Measurements from ENCODE around the gene INPP5D.
"Not testable (repeated sequence)": the region's sequence is repeated elsewhere in the genome, so short reads cannot be mapped to it uniquely, and the experiment has no call there.

Gene INPP5D

GRCh38 chr2:233061591-233062450, 1.7 kb downstream of the INPP5D start:
- H3K4me3 ChIP-seq (ENCODE audit: low read depth, low read length): peak overlapping the region; percentile 53

GRCh38 chr2:233062451-233062850, 2.3 kb downstream of the INPP5D start:
- H3K4me3 ChIP-seq (ENCODE audit: low read depth, low read length): peak overlapping the region; percentile 53
- TF ChIP-seq CTCF (IDR thresholded peaks at IDR 0.05; ENCODE audit: borderline replicate concordance, insufficient read depth, low read depth, low read length): no peak

More at GRCh38 chr2:233061591-233062450, 1.7 kb downstream of the INPP5D start:
- TF ChIP-seq CTCF (IDR thresholded peaks at IDR 0.05; ENCODE audit: borderline replicate concordance, insufficient read depth, low read depth, low read length): peak; percentile 72

DNA sequence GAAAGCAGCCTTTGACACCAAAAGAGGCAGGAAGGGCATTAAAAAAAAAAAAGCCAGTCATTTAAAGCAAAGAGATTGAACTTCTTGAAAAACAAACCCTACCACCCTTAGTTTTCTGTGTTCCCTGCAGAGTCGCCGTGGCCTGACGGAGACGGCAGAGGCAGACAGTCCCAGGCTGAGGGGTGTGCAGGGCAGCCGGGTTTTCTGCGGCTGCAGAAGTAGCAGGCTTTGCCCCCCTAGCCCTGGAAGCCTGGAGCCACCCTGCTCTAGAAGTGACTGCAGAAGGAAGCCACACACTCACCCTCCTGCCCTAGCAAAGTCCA, 2.8 kb downstream of the INPP5D start:
- no peak for TF ChIP-seq CTCF (IDR thresholded peaks at IDR 0.05; ENCODE audit: borderline replicate concordance, insufficient read depth, low read depth, low read length)
- H3K4me3 ChIP-seq (ENCODE audit: low read depth, low read length): peak overlapping the region; percentile 53

DNA sequence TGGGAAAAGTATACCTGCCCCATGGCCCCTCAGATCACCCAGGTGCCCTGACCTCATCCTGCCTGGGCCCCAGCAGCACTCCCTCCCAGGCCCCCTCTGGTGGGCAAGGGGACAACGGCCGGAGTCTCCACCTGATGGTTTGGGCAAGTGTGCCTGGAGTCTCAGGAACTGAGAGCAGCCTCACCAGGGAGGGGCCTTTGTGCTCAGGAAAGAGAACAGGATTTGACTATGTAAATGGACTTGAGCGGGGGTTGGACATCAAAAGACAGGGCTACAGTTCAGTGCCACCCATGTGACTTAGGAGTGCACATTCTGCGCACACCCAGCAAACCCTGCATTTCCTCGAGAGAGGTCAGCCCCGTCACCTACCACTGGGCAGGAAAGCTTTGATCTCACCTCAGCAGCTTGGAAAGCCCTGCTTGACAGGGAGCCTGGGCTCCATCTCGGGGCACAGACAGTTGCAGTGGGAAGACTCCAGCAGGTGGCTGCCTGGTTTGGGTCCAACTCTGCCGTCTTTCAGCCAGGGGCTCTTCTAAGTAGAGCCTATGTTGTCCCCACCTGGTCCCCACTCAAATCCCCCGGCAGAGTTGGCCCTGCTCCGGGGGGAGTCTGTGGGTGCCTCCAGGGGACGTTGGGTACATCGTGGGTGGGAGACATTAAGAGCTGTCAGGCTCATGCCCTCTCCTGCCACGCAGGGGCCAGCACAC, 3.3 kb downstream of the INPP5D start:
- H3K4me3 ChIP-seq (ENCODE audit: low read depth, low read length): peak overlapping the region; percentile 53
- TF ChIP-seq CTCF (IDR thresholded peaks at IDR 0.05; ENCODE audit: borderline replicate concordance, insufficient read depth, low read depth, low read length): peak; percentile 54; the same call in 1 of the 2 replicates

DNA sequence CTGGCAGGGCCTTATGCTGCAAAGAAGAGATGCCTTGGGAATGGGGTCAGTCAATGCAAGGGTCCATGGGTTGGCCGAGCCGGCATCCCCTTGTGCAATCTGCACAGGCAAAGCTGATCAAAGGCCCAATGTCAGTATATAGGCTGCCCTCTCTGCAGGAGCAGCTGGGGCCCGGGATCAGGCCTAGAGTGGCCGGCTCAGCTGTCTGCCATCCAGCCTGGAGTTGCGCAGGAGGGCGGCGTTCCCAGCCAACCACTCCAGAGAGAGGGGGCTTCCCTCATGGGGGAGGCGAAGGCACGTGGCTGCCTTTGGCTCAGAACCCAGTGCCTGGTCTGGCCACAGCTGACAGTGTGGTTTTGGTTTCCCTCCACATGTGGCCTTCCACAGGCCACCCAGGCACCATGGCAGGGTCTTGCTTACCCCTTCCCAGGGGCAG, 3.9 kb downstream of the INPP5D start:
- H3K4me3 ChIP-seq (ENCODE audit: low read depth, low read length): peak overlapping the region; percentile 2
- no peak for TF ChIP-seq CTCF (IDR thresholded peaks at IDR 0.05; ENCODE audit: borderline replicate concordance, insufficient read depth, low read depth, low read length)

GRCh38 chr2:233064530-233065199, 4.5 kb downstream of the INPP5D start:
- H3K4me3 ChIP-seq (ENCODE audit: low read depth, low read length): no peak overlapping the region
- TF ChIP-seq CTCF (IDR thresholded peaks at IDR 0.05; ENCODE audit: borderline replicate concordance, insufficient read depth, low read depth, low read length): no peak

DNA sequence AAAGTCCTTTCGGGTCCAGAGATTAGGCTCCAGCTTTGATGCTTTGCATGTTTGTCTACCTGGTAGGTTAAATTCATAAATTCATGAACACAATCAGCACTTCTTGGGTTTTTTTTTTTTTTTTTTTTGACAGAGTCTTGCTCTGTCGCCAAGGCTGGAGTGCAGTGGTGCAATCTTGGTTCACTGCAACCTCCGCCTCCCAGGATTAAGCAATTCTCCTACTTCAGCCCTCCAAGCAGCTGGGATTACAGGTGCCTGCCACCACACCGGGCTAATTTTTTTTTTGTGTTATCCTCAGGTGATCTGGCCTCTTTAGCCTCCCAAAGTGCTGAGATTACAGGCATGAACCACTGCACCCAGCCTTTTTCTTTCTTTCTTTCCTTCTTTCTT, 5.1 kb downstream of the INPP5D start:
- not testable (repeated sequence) for H3K4me3 ChIP-seq (ENCODE audit: low read depth, low read length)

All from GM12875 (cell line).